IMR-90 (cell line): ENCODE measurements around the gene ARMC9. TPM values are rescaled to one million over a fixed set of nuclear protein-coding genes. Genes with fewer than 3 reads are reported as not detected.

Source experiments
- ATAC-seq: fragments of 200-7000 bp; cut with Tn5 transposase; 2 replicates; pipeline ENCODE4 v1.9.1; 2020; ENCODE audit warnings: low read depth, mild to moderate bottlenecking, moderate library complexity
- BruUV-seq: library from RNA; stranded (reverse); fragments of 400-500 nt; replicated peaks from 2 replicates; lab custom pipeline; 2021; lab: Mats Ljungman, UMichigan
- CTCF ChIA-PET: fragments of 300-600 bp; formaldehyde crosslinking; extraction: SDS; loops from one replicate; lab custom pipeline; 2021; ENCODE audit warnings: antibody characterized with exemption; lab: Yijun Ruan, JAX
- POLR2A ChIA-PET: fragments of 300-600 bp; sonication (Branson Sonifier 250); formaldehyde crosslinking; loops from one replicate; lab custom pipeline; 2022; ENCODE audit warnings: antibody characterized with exemption; ENCODE audit not compliant: unreplicated experiment; lab: Charles Lee
- DNase-seq: peaks from one replicate; pipeline ENCODE4 v3.0.0; 2013
- H2AFZ ChIP-seq: replicated peaks from 2 replicates; pipeline ENCODE3; 2013; ENCODE audit warnings: low read length, mild to moderate bottlenecking; ENCODE audit not compliant: poor library complexity
- H2AK5ac ChIP-seq: 2 replicates; pipeline ENCODE4 v1.6.1; 2013; ENCODE audit warnings: low read depth, low read length, inconsistent platforms
- H2AK9ac ChIP-seq: replicated peaks from 2 replicates; pipeline ENCODE3; 2013; ENCODE audit warnings: mild to moderate bottlenecking, low read depth, low read length, moderate library complexity; ENCODE audit not compliant: poor library complexity
- H2BK120ac ChIP-seq: 2 replicates; pipeline ENCODE4 v1.6.1; 2013; ENCODE audit warnings: low read depth, low read length, inconsistent platforms
- H2BK15ac ChIP-seq: 3 replicates; pipeline ENCODE4 v1.6.1; 2013; ENCODE audit warnings: low read depth, low read length, inconsistent platforms
- H2BK20ac ChIP-seq: 2 replicates; pipeline ENCODE4 v1.6.1; 2013; ENCODE audit warnings: low read depth, mild to moderate bottlenecking, inconsistent platforms, low read length, moderate library complexity
- H2BK5ac ChIP-seq: 2 replicates; pipeline ENCODE4 v1.6.1; 2013; ENCODE audit warnings: mild to moderate bottlenecking, low read depth, low read length, inconsistent platforms; ENCODE audit not compliant: poor library complexity, severe bottlenecking
- H3K14ac ChIP-seq: replicated peaks from 2 replicates; pipeline ENCODE4 v1.6.1; 2013; ENCODE audit warnings: low read depth, low read length, inconsistent platforms
- H3K18ac ChIP-seq: 2 replicates; pipeline ENCODE4 v1.6.1; 2013; ENCODE audit warnings: low read depth, low read length, control low read depth
- H3K23ac ChIP-seq: 2 replicates; pipeline ENCODE4 v1.6.1; 2013; ENCODE audit warnings: low read depth, low read length, inconsistent platforms
- H3K27ac ChIP-seq: 2 replicates; pipeline ENCODE4 v1.5.1; 2013; ENCODE audit warnings: mild to moderate bottlenecking, control low read depth, low read length; ENCODE audit not compliant: insufficient read depth
- H3K27me3 ChIP-seq: 2 replicates; pipeline ENCODE4 v1.6.1; 2013; ENCODE audit warnings: low read length; ENCODE audit not compliant: control insufficient read depth, insufficient read depth
- H3K36me3 ChIP-seq: 2 replicates; pipeline ENCODE4 v1.6.1; 2013; ENCODE audit warnings: low read length, mixed read lengths; ENCODE audit not compliant: control insufficient read depth, insufficient read depth
- H3K4ac ChIP-seq: 2 replicates; pipeline ENCODE4 v1.6.1; 2013; ENCODE audit warnings: low read depth, low read length, inconsistent platforms
- H3K4me1 ChIP-seq: 2 replicates; pipeline ENCODE4 v1.6.1; 2013; ENCODE audit warnings: low read length, mixed read lengths; ENCODE audit not compliant: control insufficient read depth, insufficient read depth
- H3K4me2 ChIP-seq: 2 replicates; pipeline ENCODE4 v1.6.1; 2013; ENCODE audit warnings: low read depth, mild to moderate bottlenecking, control low read depth, low read length, moderate library complexity
- H3K4me3 ChIP-seq: 2 replicates; pipeline ENCODE4 v1.5.1; 2013; ENCODE audit warnings: low read depth, mild to moderate bottlenecking, control low read depth, low read length, moderate library complexity; ENCODE audit not compliant: insufficient read depth
- H3K56ac ChIP-seq: 2 replicates; pipeline ENCODE4 v1.6.1; 2013; ENCODE audit warnings: low read length, inconsistent platforms; ENCODE audit not compliant: insufficient read depth; ENCODE audit errors: extremely low read depth
- H3K79me1 ChIP-seq, 2 experiments: 2 replicates each; pipeline ENCODE4 v1.6.1; 2013; ENCODE audit warnings: low read length in 2 of 2, inconsistent platforms in 1 of 2, low read depth in 1 of 2
- H3K9ac ChIP-seq: 2 replicates; pipeline ENCODE4 v1.6.1; 2013; ENCODE audit warnings: low read depth, low read length, control low read depth
- H3K9me1 ChIP-seq: 2 replicates; pipeline ENCODE4 v1.6.1; 2013; ENCODE audit warnings: low read length, inconsistent platforms; ENCODE audit not compliant: insufficient read depth
- H3K9me3 ChIP-seq: 2 replicates; pipeline ENCODE4 v1.6.1; 2013; ENCODE audit warnings: low read length; ENCODE audit not compliant: control insufficient read depth, insufficient read depth
- H4K20me1 ChIP-seq: 2 replicates; pipeline ENCODE4 v1.6.1; 2013; ENCODE audit warnings: low read length, inconsistent platforms; ENCODE audit not compliant: insufficient read depth
- H4K5ac ChIP-seq: 2 replicates; pipeline ENCODE4 v1.6.1; 2013; ENCODE audit warnings: mild to moderate bottlenecking, low read depth, low read length, control low read depth
- H4K8ac ChIP-seq, 2 experiments: 2 replicates each; pipeline ENCODE4 v1.6.1; 2013; ENCODE audit warnings: low read depth in 2 of 2, low read length in 2 of 2, control low read depth in 1 of 2, inconsistent platforms in 1 of 2
- H4K91ac ChIP-seq: 2 replicates; pipeline ENCODE4 v1.6.1; 2013; ENCODE audit warnings: low read depth, low read length, inconsistent platforms; ENCODE audit not compliant: insufficient read depth
- BHLHE40 ChIP-seq: fragments of 150-350 bp; IDR thresholded peaks from 2 replicates; pipeline ENCODE4 v1.6.1; 2016; ENCODE audit warnings: mild to moderate bottlenecking, low read depth, low read length
- ELK1 ChIP-seq: fragments of 150-350 bp; IDR thresholded peaks from 2 replicates; pipeline ENCODE4 v1.6.1; 2016; ENCODE audit warnings: low read depth, mild to moderate bottlenecking, low read length, moderate library complexity, borderline replicate concordance
- FOS ChIP-seq: fragments of 150-350 bp; IDR thresholded peaks from 2 replicates; pipeline ENCODE4 v1.6.1; 2016; ENCODE audit warnings: low read depth, low read length
- POLR2A ChIP-seq: IDR thresholded peaks from 2 replicates; pipeline ENCODE4 v1.6.1; 2012; ENCODE audit warnings: mild to moderate bottlenecking, low read depth, low read length
- USF2 ChIP-seq: fragments of 150-350 bp; IDR thresholded peaks from 2 replicates; pipeline ENCODE4 v1.6.1; 2017; ENCODE audit warnings: mild to moderate bottlenecking, antibody characterized with exemption, low read length, low read depth
- WGBS, 2 experiments: methylation state at CpG; one replicate each; pipeline versions ENCODE4 v1.1.5 to v1.1.7; 2013; ENCODE audit warnings: missing lambda C conversion rate in 2 of 2; ENCODE audit not compliant: insufficient read length in 1 of 2; ENCODE audit errors: extremely low coverage in 2 of 2; 5-methylcytosine and 5-hydroxymethylcytosine counted together
- dilution Hi-C: fragments of 300-500 bp; cut with HindIII; formaldehyde crosslinking; loops from one replicate; pipeline ENCODE4 v1.14.3; 2018; ENCODE audit warnings: low sequenced_read_pairs; ENCODE audit not compliant: unreplicated experiment
- in situ Hi-C: fragments of 300-500 bp; cut with MboI; formaldehyde crosslinking; loops from 3 replicates; pipeline ENCODE4 v1.14.3; 2019; ENCODE audit warnings: low sequenced_read_pairs, inconsistent platforms, mixed read lengths
- intact Hi-C: fragments of 100-400 bp; cut with micrococcal nuclease; formaldehyde crosslinking; loops from 2 replicates; pipeline ENCODE4 v1.10.0; 2022
- polyA plus RNA-seq, 3 experiments: library from polyadenylated mRNA; depleted of rRNA; stranded (reverse); fragments of >200 nt; gene quantifications; 2 replicates each; pipeline ENCODE4 v1.2.3, GENCODE V29; 2012; ENCODE audit warnings: low replicate concordance in 1 of 3
- total RNA-seq: library from RNA; depleted of rRNA; stranded (reverse); fragments of >200 nt; gene quantifications from 2 replicates; pipeline ENCODE4 v1.2.3, GENCODE V29; 2012

ARMC9 gene
- total and polyA plus RNA-seq, 2 of the 4 experiments (the other 2 are of a cell fraction) = 36.0 to 46.6 TPM

- Histone ChIP-seq H3K23ac (no peak overlapping the region), H4K5ac (no peak overlapping the region), H2AK9ac (no peak overlapping the region), H2AK5ac (no peak overlapping the region), H3K27ac (no peak overlapping the region), H3K9me1 (no peaks in the 10 kb centered on the region; the same call in 1 of the 2 replicates), H3K79me1 (no peaks in the 10 kb centered on the region), H4K20me1 (no peaks in the 10 kb centered on the region), H3K18ac (no peak overlapping the region), H2BK120ac (no peak overlapping the region), H3K9ac (no peak overlapping the region), H2BK20ac (no peak overlapping the region), H3K27me3 (peaks cover 7% of the 10 kb centered on the region), H3K4me1 (no peaks in the 10 kb centered on the region), H3K9me3 (no peaks in the 10 kb centered on the region), H4K8ac (no peak overlapping the region), H3K36me3 (no peaks in the 10 kb centered on the region), H3K4ac (no peak overlapping the region), H4K91ac (no peak overlapping the region), H2BK15ac (no peak overlapping the region), H3K56ac (no peak overlapping the region), H3K14ac (no peak overlapping the region), H3K4me2 (no peak overlapping the region), H3K4me3 (no peak overlapping the region), H2BK5ac (no peak overlapping the region), H2AFZ (no peak overlapping the region)
- ATAC-seq = no peak
- TF ChIP-seq USF2 (no peak), POLR2A (no peak), FOS (no peak), ELK1 (no peak), BHLHE40 (no peak)
- ChIA-PET CTCF (no interaction called here), POLR2A (no interaction called here)
- no TSS peak for BruUV-seq
- WGBS, 2 experiments = no CpG with 5 or more reads among the region's 2 CpGs
- dilution Hi-C loops = no loop called here
- in situ Hi-C loops = no loop called here
- intact Hi-C loops = no loop called here
- no peak for DNase-seq
Observed at GRCh38 chr2:231422056-231422455, 223.6 kb downstream of the ARMC9 start.
